ENCODE results near the gene PTPRN2. TPM values are rescaled to one million over a fixed set of nuclear protein-coding genes. Genes with fewer than 3 reads are reported as not detected.

The PTPRN2 gene
- polyA plus RNA-seq, 1 of the 3 experiments (the other 2 are of a cell fraction), result 4.0 TPM

GRCh38 chr7:157740251-157740798 lies 847.3 kb downstream of the PTPRN2 start (continued):
- TF ChIP-seq CHD2 (IDR thresholded peaks at IDR 0.05; ENCODE audit: low read length, partially characterized antibody), result no peak
- TF ChIP-seq MEF2A (IDR thresholded peaks at IDR 0.05; ENCODE audit: borderline replicate concordance, low read depth), result no peak
- no peak for TF ChIP-seq RXRA (IDR thresholded peaks at IDR 0.05; ENCODE audit: borderline replicate concordance, low read depth)
- no peak for TF ChIP-seq NRF1 (IDR thresholded peaks at IDR 0.05; ENCODE audit: low read depth, low read length)

GRCh38 chr7:157739650-157740049 lies 848.0 kb downstream of the PTPRN2 start:
- Histone ChIP-seq H3K36me3 (replicated peaks in 1 of 2; ENCODE audit: control insufficient read depth in 1 of 2, insufficient read depth in 2 of 2, low read length in 1 of 2) (no peaks in the 10 kb centered on the region), H4K20me1 (ENCODE audit: insufficient read depth) (no peaks in the 10 kb centered on the region), H3K27ac (ENCODE audit: low read depth in 2 of 2, low read length in 1 of 2) (no peak overlapping the region), H3K4me3 (ENCODE audit: low read depth in 2 of 2, low read length in 1 of 2) (no peak overlapping the region), H3F3A (replicated peaks; ENCODE audit: insufficient read depth) (no peaks in the 10 kb centered on the region), H3K27me3 (ENCODE audit: insufficient read depth) (no peaks in the 10 kb centered on the region), H3K4me2 (no peak overlapping the region), H2AFZ (ENCODE audit: low read depth) (no peak overlapping the region), H3K9me2 (no peaks in the 10 kb centered on the region), H3K79me2 (ENCODE audit: insufficient read depth) (no peaks in the 10 kb centered on the region), H3K9ac (no peak overlapping the region), H3K4me1 (ENCODE audit: control insufficient read depth in 1 of 2, insufficient read depth in 2 of 2, low read depth in 1 of 2, low read length in 1 of 2) (peaks cover 0 to 6% of the 10 kb centered on the region in 2 experiments; a peak in 1 of 4 replicates), H3K9me3 (no peaks in the 10 kb centered on the region; the same call in 1 of the 2 replicates)
- 62% methylated on average over 6 of the region's 6 CpGs for WGBS (ENCODE audit: low lambda C conversion rate)
- ChIA-PET CTCF (interaction anchor here (1.1 to 2.5 kb wide), 4 partner anchors 9 to 84 kb away, joined by 3 to 13 read pairs (median 4); no protein-coding TSS in a partner anchor), POLR2A (no interaction called here)
- no peak for DNase-seq
- TF ChIP-seq ZBTB33 (IDR thresholded peaks at IDR 0.05; ENCODE audit: borderline replicate concordance, low read depth) (no peak), RXRA (IDR thresholded peaks at IDR 0.05; ENCODE audit: borderline replicate concordance, low read depth) (no peak), RFX5 (IDR thresholded peaks at IDR 0.05; ENCODE audit: low read length) (no peak), RCOR1 (IDR thresholded peaks at IDR 0.05; ENCODE audit: low read length) (no peak), MXI1 (IDR thresholded peaks at IDR 0.05; ENCODE audit: low read depth, low read length) (no peak), GABPA (IDR thresholded peaks at IDR 0.05; ENCODE audit: low read depth) (no peak), JUND (IDR thresholded peaks at IDR 0.05) (no peak)

- no peak overlapping the region for H3K9ac ChIP-seq
- no peaks in the 10 kb centered on the region for H3K9me2 ChIP-seq
- H3K27ac ChIP-seq (ENCODE audit: low read depth in 2 of 2, low read length in 1 of 2), result no peak overlapping the region
- no peaks in the 10 kb centered on the region for H3K79me2 ChIP-seq (ENCODE audit: insufficient read depth)
- no peaks in the 10 kb centered on the region; the same call in 1 of the 2 replicates for H3K9me3 ChIP-seq
- H3K4me1 ChIP-seq (ENCODE audit: control insufficient read depth in 1 of 2, insufficient read depth in 2 of 2, low read depth in 1 of 2, low read length in 1 of 2), result peaks cover 0 to 6% of the 10 kb centered on the region in 2 experiments; a peak in 1 of 4 replicates
- WGBS (ENCODE audit: low lambda C conversion rate), result 46% methylated on average over 8 of the region's 8 CpGs
- H2AFZ ChIP-seq (ENCODE audit: low read depth), result no peak overlapping the region
- no peaks in the 10 kb centered on the region for H4K20me1 ChIP-seq (ENCODE audit: insufficient read depth)
- DNase-seq, result no peak
- H3K27me3 ChIP-seq (ENCODE audit: insufficient read depth), result no peaks in the 10 kb centered on the region
- TF ChIP-seq EZH2phosphoT487 (IDR thresholded peaks at IDR 0.05; ENCODE audit: borderline replicate concordance, low read depth) (no peak), GATA2 (CRISPR knock-in tag; IDR thresholded peaks at IDR 0.05) (no peak), IRF3 (IDR thresholded peaks at IDR 0.05; ENCODE audit: low read depth, low read length) (no peak), TAF1 (IDR thresholded peaks at IDR 0.05; ENCODE audit: borderline replicate concordance, low read depth, low read length) (no peak), USF2 (IDR thresholded peaks at IDR 0.05; ENCODE audit: borderline replicate concordance, low read depth, low read length) (no peak)
- ChIA-PET POLR2A (no interaction called here), CTCF (interaction anchor here (0.9 to 2.5 kb wide), 6 partner anchors 9 to 352 kb away, joined by 3 to 13 read pairs (median 3); no protein-coding TSS in a partner anchor)
- no peaks in the 10 kb centered on the region for H3K36me3 ChIP-seq (replicated peaks in 1 of 2; ENCODE audit: control insufficient read depth in 1 of 2, insufficient read depth in 2 of 2, low read length in 1 of 2)
- no peaks in the 10 kb centered on the region for H3F3A ChIP-seq (replicated peaks; ENCODE audit: insufficient read depth)
- H3K4me2 ChIP-seq, result no peak overlapping the region
- no peak overlapping the region for H3K4me3 ChIP-seq (ENCODE audit: low read depth in 2 of 2, low read length in 1 of 2)
Measured at GRCh38 chr7:157739031-157739430, 848.6 kb downstream of the PTPRN2 start.
